Mucosa of gallbladder (tissue), 1 donor: Measurements from ENCODE around the gene CD34. TPM values are rescaled to one million over a fixed set of nuclear protein-coding genes. Genes with fewer than 3 reads are reported as not detected.

Experiments used
- DNase-seq: peaks from one replicate; pipeline ENCODE4 v3.0.0-alpha.2; 2020; ENCODE audit warnings: low spot score
- total RNA-seq: library from RNA; stranded (reverse); gene quantifications from one replicate; pipeline ENCODE4 v1.2.1, GENCODE V29; 2021
- donor health status: DM: no; HTN: no; CAD: no.

The CD34 gene
- total RNA-seq, 1 donor from 2014 or later = 23.2 TPM

DNA sequence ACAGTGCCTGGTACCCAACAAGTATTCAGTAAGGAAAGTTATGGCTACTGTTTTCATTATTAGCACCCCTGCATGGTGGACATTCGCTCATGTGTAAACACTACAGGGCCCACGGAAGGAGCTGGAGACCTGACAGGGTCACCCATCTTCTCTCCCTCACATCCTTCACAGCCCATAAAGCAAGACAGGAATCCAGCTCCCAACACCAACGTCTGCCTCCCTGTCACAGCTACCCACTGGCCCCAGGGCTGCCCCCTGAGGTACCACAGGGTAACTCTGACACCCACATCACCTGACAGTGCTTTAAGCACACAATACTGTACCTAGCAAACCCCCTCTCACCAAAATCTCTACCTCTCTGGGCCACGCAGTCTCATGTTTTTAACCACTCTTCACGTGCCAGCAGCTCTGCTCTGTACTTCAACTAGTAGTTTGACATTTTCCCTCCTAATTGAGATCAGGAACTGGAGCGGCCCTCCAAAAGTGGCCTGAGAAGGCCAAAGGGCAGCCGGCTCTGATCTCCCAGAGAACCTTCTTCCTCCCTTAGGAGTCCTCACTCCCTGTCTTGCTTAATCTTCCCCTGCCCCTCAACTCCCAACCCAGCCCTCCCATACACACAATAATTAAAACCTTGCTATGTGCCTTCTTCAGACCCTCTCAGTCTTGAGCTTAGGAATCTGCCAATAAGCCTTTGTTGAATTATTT, 76.8 kb downstream of the CD34 start:
- no peak for DNase-seq

DNA sequence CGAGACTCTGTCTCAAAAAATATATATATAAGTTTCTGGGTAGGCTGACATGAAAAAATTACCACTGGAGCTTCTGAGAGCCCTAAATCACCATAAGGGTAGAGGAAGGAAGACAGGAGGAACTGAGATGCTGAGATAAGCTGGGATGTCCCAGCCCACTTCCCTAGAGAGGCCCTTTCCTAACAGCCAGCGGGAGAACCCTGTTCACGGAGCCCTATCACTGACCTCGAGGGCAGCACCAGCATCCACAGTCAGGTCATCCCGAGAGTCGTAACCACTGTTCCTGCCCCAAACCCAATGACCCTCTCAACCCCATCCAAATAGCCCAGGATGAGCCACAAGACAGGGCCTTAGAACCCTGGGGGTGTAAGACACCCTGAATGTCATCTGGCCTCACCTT, 77.5 kb downstream of the CD34 start:
- DNase-seq = no peak

DNA sequence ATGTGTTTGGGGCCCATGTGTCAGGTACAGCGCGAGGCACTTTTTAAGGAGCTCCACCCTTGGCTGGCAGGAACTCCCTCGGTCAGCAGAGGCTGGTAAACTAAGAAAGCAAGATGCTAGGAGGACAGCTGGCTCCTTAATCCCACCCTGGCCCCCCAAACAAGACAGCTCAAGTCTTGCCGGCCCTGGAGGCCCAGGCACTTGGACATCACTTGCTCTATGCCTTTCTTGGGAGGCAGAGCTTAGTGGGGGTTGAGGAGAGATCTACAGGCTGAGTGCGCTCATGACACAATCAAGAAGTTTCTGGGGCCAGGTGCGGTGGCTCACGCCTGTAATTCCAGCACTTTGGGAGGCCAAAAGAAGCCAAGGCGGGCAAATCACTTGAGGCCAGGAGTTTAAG, 78.1 kb downstream of the CD34 start:
- DNase-seq = no peak

DNA sequence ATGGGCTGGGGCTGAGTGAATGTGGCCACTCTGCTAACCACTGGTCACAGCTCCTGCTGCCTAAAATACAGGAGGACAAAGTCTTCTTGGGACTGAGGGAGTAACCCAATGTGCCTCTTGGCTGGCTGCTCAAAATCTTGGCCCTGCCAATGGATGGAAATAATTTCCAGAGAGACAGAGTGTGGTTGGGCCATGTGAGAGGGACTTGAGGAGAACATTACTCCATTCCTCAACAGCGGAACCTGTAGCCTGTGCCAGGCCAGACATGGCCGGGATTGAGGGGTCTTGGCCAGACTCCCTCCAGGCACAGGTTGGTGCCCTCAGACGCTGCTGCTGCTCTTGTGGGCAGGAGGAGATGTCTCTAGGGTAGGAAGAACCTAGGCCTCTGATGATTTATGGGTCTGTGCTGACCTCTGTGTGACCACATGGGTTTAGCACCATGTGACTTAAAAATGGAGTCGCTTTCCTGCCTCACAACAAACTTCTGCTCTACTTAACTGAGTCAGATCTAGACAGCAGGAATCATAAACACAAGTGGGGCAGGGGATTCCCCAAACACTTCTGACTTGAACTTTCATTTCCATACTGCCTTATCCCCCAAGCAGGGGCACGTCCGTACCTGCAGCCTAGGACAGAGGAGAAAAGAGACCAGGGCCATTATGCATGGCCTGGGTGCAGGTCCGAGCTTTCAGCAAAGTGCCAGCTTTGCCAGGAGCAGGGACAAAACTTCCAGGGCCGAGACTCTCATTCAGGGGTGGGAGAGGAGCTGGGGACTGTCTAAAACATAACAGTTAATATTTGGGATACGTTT, 79.2 kb downstream of the CD34 start:
- no peak for DNase-seq

Other genes with a start within 250 kb of the CD34 start
- gene CD46, start 159.1 kb downstream of the CD34 start, total RNA-seq = 228 TPM